ENCODE measurements around the gene THUMPD1.

- TF ChIP-seq CTCF (IDR thresholded peaks at IDR 0.05): no peak
- no peak for TF ChIP-seq POLR2A (IDR thresholded peaks at IDR 0.05)
- TF ChIP-seq POLR2AphosphoS5 (IDR thresholded peaks at IDR 0.05): no peak
Measured at GRCh38 chr16:20781697-20782096, 40.1 kb upstream of the THUMPD1 start.

Data from transverse colon (tissue), 4 donors.